NCI-H1930 (cell line): ENCODE results near the gene OR2A7.
"Not testable (repeated sequence)": the region's sequence is repeated elsewhere in the genome, so short reads cannot be mapped to it uniquely, and the experiment has no call there.

Source experiments
- DNase-seq, 2 experiments: peaks; one replicate each; lab custom pipeline; 2025; lab: John Stamatoyannopoulos, UW

OR2A7 gene

DNA sequence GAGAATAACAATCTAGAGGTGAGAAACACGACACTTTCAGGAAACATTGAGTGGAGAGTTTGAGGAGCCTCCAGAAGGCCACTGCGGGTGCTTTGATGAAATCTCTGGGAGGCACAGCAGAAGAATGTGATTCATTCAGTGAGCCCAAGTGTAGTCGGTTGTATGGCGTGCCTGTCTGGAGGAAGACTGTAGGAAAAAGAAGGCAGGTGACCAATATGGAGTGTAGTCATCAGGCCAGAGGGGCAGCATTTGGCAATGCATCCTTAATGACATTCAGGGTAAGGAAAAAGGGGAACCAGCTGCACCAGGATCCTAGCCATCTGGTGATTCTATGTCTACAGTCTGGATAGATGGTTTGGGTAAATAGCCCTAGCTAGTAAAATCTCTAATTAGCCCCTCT is 12.3 kb downstream of the OR2A7 start:
- DNase-seq = not testable (repeated sequence)

DNA sequence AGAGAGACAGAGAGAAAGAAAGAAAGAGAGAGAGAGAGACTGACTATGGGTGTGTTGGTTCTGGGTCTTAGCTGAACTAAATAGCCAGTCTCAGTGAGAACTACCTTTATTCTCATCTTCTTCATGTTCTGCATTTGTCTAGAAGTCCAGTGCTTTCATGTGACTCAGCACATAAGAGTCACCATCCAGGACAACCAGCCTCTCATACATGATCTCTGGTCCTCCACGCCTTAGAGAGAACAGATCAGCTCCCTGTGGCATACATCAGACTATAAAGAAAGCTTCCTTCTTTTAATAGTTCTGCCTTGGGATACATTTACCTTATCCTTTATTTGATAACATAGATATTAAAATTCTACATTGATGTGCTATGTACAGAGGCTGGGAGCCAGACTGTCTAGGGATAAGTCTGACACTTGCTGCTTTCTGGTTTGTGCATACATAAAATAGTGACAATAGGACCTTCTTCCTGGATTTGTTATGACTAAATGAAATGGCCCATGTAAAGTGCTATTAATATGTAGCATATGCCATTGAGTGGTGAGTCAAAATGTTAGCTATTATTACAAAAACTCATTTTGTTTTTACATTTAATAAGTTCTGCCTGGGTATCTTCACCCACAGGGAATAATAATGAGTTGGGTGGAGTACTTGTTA is 16.8 kb downstream of the OR2A7 start:
- not testable (repeated sequence) for DNase-seq

DNA sequence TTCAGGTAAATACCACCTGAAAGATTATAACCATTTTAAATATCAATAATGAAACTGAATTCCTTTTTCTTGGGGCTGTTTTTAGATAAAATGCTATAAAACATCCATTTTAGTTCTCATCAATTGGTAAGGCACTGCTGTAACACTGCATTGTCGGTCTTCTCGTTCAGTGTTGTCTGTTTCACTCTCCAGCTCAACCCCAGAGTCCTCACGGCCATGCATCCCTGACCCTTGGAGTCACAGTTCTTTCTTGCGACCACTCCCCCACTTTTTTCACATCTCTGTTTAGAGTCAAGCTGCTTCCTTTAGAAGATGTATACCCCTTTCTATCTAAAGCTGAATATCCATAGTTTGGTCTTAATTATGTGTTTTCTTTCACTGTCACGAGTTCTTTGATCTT is 17.6 kb downstream of the OR2A7 start:
- not testable (repeated sequence) for DNase-seq

GRCh38 chr7:144245372-144245771 is 19.2 kb downstream of the OR2A7 start:
- DNase-seq = not testable (repeated sequence)

GRCh38 chr7:144239365-144239764 is 25.2 kb downstream of the OR2A7 start, which contains the start of gene OR2A42:
Gene OR2A42 (minus strand): TSS chr7:144239605. CDS start chr7:144232843, 6,762 bp downstream.
- DNase-seq = not testable (repeated sequence)

- not testable (repeated sequence) for DNase-seq
Observed at GRCh38 chr7:144238530-144239082, 26.0 kb downstream of the OR2A7 start.

DNA sequence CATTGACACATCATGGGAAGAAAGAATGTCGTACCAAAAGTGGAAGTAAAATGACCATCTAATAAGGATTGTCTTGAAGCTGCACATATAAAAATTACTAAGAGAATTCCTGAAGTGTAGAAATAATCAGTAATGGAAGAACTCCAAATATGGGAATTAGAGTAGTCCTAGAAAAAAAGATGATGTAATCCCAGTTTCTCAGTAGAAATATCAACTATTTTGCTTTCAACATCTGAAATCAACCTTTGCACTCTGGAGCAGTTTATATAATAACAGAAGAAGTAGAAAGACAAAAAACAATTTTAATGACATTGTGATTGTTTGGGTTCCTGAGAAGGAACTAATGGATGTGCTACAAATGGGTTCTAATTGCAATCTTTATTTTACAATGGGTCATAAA is 31.6 kb downstream of the OR2A7 start:
- not testable (repeated sequence) for DNase-seq

DNA sequence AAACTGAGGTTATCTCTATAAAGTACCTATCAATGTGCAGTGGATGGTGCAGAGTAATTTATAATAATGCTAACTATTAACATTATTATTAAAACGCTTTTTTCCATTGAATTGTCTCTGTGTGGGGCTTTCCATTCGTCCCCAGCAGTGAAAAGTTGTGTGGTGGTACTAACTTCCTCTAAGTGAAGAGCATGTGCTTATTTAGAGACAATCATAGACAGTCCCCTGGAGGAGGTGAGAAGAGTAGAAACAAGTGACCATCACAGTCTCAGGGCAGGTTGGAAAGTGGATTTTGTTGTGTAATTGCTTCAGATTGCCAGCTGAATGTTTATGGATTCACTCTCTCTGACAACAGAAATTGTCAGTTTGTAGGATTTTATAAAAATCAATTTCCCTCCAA is 33.6 kb downstream of the OR2A7 start:
- not testable (repeated sequence) for DNase-seq

DNA sequence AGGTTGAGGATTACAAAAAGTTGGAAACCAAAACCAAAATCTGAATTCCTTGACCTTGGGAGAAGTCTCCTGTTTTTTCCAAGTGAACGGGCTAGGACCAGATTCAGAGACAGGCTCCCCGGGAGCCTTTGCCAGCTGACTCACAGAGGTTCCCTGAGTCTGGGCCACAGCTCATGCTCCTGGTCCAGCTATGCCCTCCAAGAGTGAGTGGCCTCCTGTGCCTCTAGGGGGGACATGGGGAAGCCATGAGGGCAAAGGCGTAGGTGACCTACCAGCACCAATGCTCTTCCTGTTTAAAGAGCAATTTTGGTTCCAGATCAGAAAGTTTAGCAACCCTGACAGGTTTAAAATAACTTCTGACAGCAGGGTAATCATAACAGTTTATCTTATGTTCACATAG is 35.8 kb downstream of the OR2A7 start:
- not testable (repeated sequence) for DNase-seq

GRCh38 chr7:144226866-144227265 is 37.7 kb downstream of the OR2A7 start:
- DNase-seq = not testable (repeated sequence)

DNA sequence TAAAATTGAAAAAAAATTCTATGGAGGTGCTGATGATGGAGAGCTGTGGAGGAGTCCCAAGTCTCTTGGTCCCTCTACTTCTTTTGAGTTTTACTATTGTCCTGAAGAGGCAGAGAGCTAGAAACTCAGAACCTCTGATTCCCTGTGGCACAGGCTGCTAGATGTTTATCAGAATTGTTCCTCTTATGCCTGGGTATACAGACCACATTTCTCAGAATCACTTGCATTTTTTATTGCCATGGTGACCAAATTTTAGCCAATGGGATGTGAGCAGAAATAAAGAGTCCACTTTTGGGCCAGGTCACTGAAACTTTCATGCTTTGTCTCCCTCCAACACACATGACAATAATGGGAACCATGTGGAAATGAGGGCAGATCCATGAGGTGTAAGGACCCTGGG is 40.9 kb downstream of the OR2A7 start:
- DNase-seq = not testable (repeated sequence)

DNA sequence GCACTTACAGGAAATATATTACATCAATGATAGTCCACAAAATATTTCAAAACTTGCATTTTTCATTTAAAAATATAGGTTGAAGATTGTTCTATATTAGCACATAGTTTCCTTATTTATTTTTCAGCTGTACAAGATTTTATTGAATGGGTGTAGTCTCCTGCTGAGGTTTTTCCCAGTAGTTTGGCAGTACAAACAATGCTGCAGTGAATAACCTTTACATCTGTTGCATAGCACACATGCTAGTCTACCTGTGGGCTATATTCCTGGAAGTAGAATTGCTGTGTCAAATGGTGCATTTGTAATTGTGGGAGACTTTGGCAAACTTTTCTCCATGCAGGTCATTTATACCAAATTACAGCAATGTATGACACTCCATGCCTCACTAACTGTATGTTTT is 44.1 kb downstream of the OR2A7 start:
- not testable (repeated sequence) for DNase-seq

- DNase-seq = not testable (repeated sequence)
Observed at GRCh38 chr7:144219149-144219548, 45.4 kb downstream of the OR2A7 start.

DNA sequence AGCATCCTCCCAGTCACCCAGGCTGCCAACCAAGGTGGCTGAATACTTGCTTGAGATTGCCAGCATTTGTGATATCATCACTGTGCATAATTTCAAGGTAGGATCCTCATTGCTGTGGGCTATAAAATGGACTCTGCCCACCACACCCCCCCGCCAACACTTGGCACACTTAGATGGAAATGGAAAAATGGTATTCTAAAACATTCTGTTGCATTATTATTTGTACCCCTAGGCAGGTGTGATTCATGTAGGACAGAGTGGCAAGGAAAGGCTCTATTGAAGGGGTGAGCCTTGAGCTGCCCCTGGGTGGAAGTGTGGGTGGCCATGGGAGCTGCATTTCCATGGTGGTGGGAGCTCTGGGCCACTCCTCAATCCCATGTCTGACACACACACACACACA is 46.0 kb downstream of the OR2A7 start:
- not testable (repeated sequence) for DNase-seq

GRCh38 chr7:144217200-144217599 is 47.4 kb downstream of the OR2A7 start:
- not testable (repeated sequence) for DNase-seq
